ENCODE results near the gene ZNF783.
"Not testable (repeated sequence)": the region's sequence is repeated elsewhere in the genome, so short reads cannot be mapped to it uniquely, and the experiment has no call there.

The ZNF783 gene

GRCh38 chr7:149239345-149240143, 22.5 kb upstream of the ZNF783 start, which contains the start of gene ZNF212:
TSS of gene ZNF212 (plus strand) at chr7:149239651. CDS start at chr7:149239779, 128 bp downstream.
- Histone ChIP-seq H3K27me3 (no peaks in the 10 kb centered on the region), H3K4me3 (peak within 1 kb of the TSS; percentile 80), H3K36me3 (peaks cover 14% of the 10 kb centered on the region), H3K4me2 (peak within 1 kb of the TSS; percentile 79), H3K9me3 (peaks cover 20% of the 10 kb centered on the region), H3K27ac (peak within 1 kb of the TSS; percentile 90), H3K4me1 (peaks cover 29% of the 10 kb centered on the region), H3K9ac (peak within 1 kb of the TSS; percentile 92), H4K20me1 (peaks cover 17% of the 10 kb centered on the region; the same call in 1 of the 2 replicates)
- TF ChIP-seq Cebpa-rat (IDR thresholded peaks at IDR 0.05) = no peak

GRCh38 chr7:149240637-149241036, 21.4 kb upstream of the ZNF783 start:
- H3K36me3 ChIP-seq = peaks cover 14% of the 10 kb centered on the region
- peaks cover 20% of the 10 kb centered on the region for H3K9me3 ChIP-seq
- H3K27me3 ChIP-seq = no peaks in the 10 kb centered on the region
- H4K20me1 ChIP-seq = peaks cover 28% of the 10 kb centered on the region
- H3K27ac ChIP-seq = no peak overlapping the region
- peak overlapping the region; percentile 79 for H3K4me2 ChIP-seq
- TF ChIP-seq Cebpa-rat (IDR thresholded peaks at IDR 0.05) = no peak
- H3K9ac ChIP-seq = peak overlapping the region; percentile 92; the same call in 1 of the 2 replicates
- H3K4me3 ChIP-seq = peak overlapping the region; percentile 80
- peaks cover 40% of the 10 kb centered on the region for H3K4me1 ChIP-seq

GRCh38 chr7:149241696-149242095, 20.3 kb upstream of the ZNF783 start:
- H3K36me3 ChIP-seq = peaks cover 14% of the 10 kb centered on the region
- H3K27ac ChIP-seq = no peak overlapping the region
- no peak overlapping the region for H3K9ac ChIP-seq
- H3K9me3 ChIP-seq = peaks cover 20% of the 10 kb centered on the region
- TF ChIP-seq Cebpa-rat (IDR thresholded peaks at IDR 0.05) = no peak
- H3K4me3 ChIP-seq = no peak overlapping the region
- peaks cover 43% of the 10 kb centered on the region for H3K4me1 ChIP-seq
- no peak overlapping the region for H3K4me2 ChIP-seq
- H4K20me1 ChIP-seq = peaks cover 37% of the 10 kb centered on the region
- no peaks in the 10 kb centered on the region for H3K27me3 ChIP-seq

DNA sequence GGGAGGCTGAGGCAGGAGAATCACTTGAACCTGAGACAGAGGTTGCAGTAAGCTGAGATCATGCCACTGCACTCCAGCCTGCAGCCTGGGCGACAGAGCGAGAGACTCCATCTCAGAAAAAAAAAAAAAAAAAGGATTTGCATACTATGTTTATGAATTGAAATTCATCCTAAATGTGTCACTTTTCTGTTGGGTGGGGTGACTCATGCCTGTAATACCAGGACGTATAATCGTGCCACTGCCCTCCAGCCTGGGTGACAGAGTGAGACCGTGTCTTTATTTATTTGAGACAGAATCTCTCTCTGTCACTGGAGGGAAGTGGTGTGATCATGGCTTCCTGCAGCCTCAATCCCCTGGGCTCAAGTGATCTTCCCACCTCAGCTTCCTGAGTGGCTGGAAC, 16.8 kb upstream of the ZNF783 start:
- Histone ChIP-seq H3K9me3 (peaks cover 20% of the 10 kb centered on the region), H4K20me1 (peaks cover 63% of the 10 kb centered on the region), H3K36me3 (peaks cover 27% of the 10 kb centered on the region), H3K27ac (peak overlapping the region; percentile 35; the same call in 1 of the 2 replicates), H3K4me2 (peak overlapping the region; percentile 66), H3K27me3 (no peaks in the 10 kb centered on the region), H3K4me1 (peaks cover 34% of the 10 kb centered on the region), H3K9ac (peak overlapping the region; percentile 45; the same call in 1 of the 2 replicates), H3K4me3 (no peak overlapping the region)
- TF ChIP-seq Cebpa-rat (IDR thresholded peaks at IDR 0.05) = no peak

- H3K4me2 ChIP-seq = peak overlapping the region; percentile 66
- no peak overlapping the region for H3K4me3 ChIP-seq
- peaks cover 29% of the 10 kb centered on the region for H3K4me1 ChIP-seq
- H3K9me3 ChIP-seq = peaks cover 20% of the 10 kb centered on the region
- H3K27ac ChIP-seq = peak overlapping the region; percentile 35; the same call in 1 of the 2 replicates
- H3K27me3 ChIP-seq = no peaks in the 10 kb centered on the region
- peaks cover 32% of the 10 kb centered on the region for H3K36me3 ChIP-seq
- peaks cover 59% of the 10 kb centered on the region for H4K20me1 ChIP-seq
- H3K9ac ChIP-seq = peak overlapping the region; percentile 45; the same call in 1 of the 2 replicates
- TF ChIP-seq Cebpa-rat (IDR thresholded peaks at IDR 0.05) = no peak
Observed at GRCh38 chr7:149245744-149246143, 16.3 kb upstream of the ZNF783 start.

DNA sequence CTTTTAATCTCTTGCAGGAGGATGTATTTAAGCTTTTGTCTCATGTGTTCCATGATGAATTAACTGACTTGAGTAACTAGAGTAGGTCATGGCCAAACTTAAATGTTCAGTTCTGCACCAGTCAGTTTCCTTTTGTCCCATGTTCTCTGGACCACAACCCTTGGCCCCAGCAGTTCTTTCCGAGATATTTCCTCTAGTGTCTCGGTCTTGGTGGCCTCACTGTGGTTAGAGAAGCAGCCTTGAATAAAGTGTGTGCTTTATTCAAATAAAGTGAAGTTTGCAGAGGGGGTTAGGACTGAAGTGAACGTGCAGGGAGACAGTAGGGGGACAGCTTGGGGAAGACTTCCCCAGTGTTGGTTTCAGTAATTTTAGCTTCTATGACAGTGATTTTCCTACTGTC, 13.2 kb upstream of the ZNF783 start:
- no peak for TF ChIP-seq Cebpa-rat (IDR thresholded peaks at IDR 0.05)
- peaks cover 48% of the 10 kb centered on the region for H3K36me3 ChIP-seq
- peaks cover 59% of the 10 kb centered on the region for H4K20me1 ChIP-seq
- H3K9me3 ChIP-seq = no peaks in the 10 kb centered on the region
- no peak overlapping the region for H3K9ac ChIP-seq
- H3K4me1 ChIP-seq = peaks cover 21% of the 10 kb centered on the region
- H3K4me2 ChIP-seq = no peak overlapping the region
- H3K27me3 ChIP-seq = no peaks in the 10 kb centered on the region
- no peak overlapping the region for H3K4me3 ChIP-seq
- H3K27ac ChIP-seq = no peak overlapping the region

DNA sequence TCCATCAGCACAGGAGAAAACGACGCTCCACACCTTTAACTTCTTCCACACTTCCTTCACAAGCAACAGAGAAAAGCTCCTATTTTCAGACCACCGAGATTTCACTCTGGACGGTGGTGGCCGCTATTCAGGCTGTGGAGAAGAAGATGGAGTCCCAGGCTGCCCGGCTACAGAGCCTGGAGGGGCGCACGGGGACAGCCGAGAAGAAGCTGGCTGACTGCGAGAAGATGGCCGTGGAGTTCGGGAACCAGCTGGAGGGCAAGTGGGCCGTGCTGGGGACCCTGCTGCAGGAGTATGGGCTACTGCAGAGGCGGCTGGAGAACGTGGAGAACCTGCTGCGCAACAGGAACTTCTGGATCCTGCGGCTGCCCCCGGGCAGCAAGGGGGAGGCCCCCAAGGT, 11.8 kb upstream of the ZNF783 start:
- H3K9me3 ChIP-seq, H3K4me3 ChIP-seq, H3K4me1 ChIP-seq, H3K27ac ChIP-seq, H3K4me2 ChIP-seq, H3K9ac ChIP-seq, H3K27me3 ChIP-seq: not testable (repeated sequence)
- peaks cover 62% of the 10 kb centered on the region for H3K36me3 ChIP-seq
- H4K20me1 ChIP-seq = peaks cover 56% of the 10 kb centered on the region

DNA sequence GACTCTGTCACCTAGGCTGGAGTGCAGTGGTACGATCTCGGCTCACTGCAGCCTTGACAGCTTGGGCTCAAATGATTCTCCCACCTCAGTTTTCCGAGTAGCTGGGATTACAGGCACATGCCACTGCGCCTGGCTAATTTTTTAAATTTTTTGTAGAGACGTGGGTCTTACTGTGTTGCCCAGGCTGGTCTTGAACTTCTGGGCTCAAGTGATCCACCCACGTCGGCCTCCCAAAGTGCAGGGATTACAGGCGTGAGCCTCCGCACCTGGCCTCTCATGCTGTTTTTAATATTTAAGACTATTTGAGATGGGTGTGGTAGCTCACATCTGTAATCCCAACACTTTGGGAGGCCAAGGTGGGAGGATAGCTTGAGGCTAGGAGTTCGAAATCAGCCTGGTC, 10.5 kb upstream of the ZNF783 start:
- not testable (repeated sequence) for H3K4me1 ChIP-seq, H3K4me2 ChIP-seq, H3K9ac ChIP-seq, H3K9me3 ChIP-seq, H3K27me3 ChIP-seq, H3K27ac ChIP-seq, H3K4me3 ChIP-seq
- Histone ChIP-seq H4K20me1 (peaks cover 43% of the 10 kb centered on the region), H3K36me3 (peaks cover 74% of the 10 kb centered on the region)

- H3K4me2 ChIP-seq = no peak overlapping the region
- H3K4me3 ChIP-seq = no peak overlapping the region
- no peak for TF ChIP-seq Cebpa-rat (IDR thresholded peaks at IDR 0.05)
- H3K4me1 ChIP-seq = no peaks in the 10 kb centered on the region
- H3K9ac ChIP-seq = no peak overlapping the region
- peaks cover 36% of the 10 kb centered on the region for H4K20me1 ChIP-seq
- H3K27ac ChIP-seq = no peak overlapping the region
- H3K9me3 ChIP-seq = no peaks in the 10 kb centered on the region
- peaks cover 70% of the 10 kb centered on the region for H3K36me3 ChIP-seq
- no peaks in the 10 kb centered on the region for H3K27me3 ChIP-seq
Observed at GRCh38 chr7:149252378-149252777, 9.6 kb upstream of the ZNF783 start.

- H3K9me3 ChIP-seq = no peaks in the 10 kb centered on the region
- H3K4me2 ChIP-seq = no peak overlapping the region
- H3K9ac ChIP-seq = no peak overlapping the region
- H3K27me3 ChIP-seq = no peaks in the 10 kb centered on the region
- peaks cover 23% of the 10 kb centered on the region for H4K20me1 ChIP-seq
- no peak overlapping the region for H3K27ac ChIP-seq
- no peak for TF ChIP-seq Cebpa-rat (IDR thresholded peaks at IDR 0.05)
- H3K4me3 ChIP-seq = no peak overlapping the region
- H3K4me1 ChIP-seq = no peaks in the 10 kb centered on the region
- peaks cover 70% of the 10 kb centered on the region for H3K36me3 ChIP-seq
Observed at GRCh38 chr7:149253665-149254064, 8.3 kb upstream of the ZNF783 start.
